Endothelial cell (in vitro differentiated cells): ENCODE measurements around the gene RNF7. TPM values are rescaled to one million over a fixed set of nuclear protein-coding genes. Genes with fewer than 3 reads are reported as not detected.
"Not testable (repeated sequence)": the region's sequence is repeated elsewhere in the genome, so short reads cannot be mapped to it uniquely, and the experiment has no call there.

Source experiments
- DNase-seq: peaks from one replicate; pipeline ENCODE4 v3.0.0; 2021; ENCODE audit warnings: low spot score
- H3K27ac Mint-ChIP-seq: one replicate; pipeline ENCODE4 v1.8.0; 2021; ENCODE audit warnings: mixed read lengths, inconsistent platforms; ENCODE audit not compliant: unreplicated experiment
- H3K27me3 Mint-ChIP-seq: one replicate; pipeline ENCODE4 v1.8.0; 2021; ENCODE audit warnings: mild to moderate bottlenecking, moderate library complexity, mixed read lengths, inconsistent platforms; ENCODE audit not compliant: unreplicated experiment
- H3K36me3 Mint-ChIP-seq: one replicate; pipeline ENCODE4 v1.8.0; 2021; ENCODE audit warnings: mild to moderate bottlenecking, low read depth, mixed read lengths, inconsistent platforms; ENCODE audit not compliant: unreplicated experiment
- H3K4me1 Mint-ChIP-seq: one replicate; pipeline ENCODE4 v1.8.0; 2021; ENCODE audit warnings: mild to moderate bottlenecking, mixed read lengths, inconsistent platforms; ENCODE audit not compliant: unreplicated experiment
- H3K4me3 Mint-ChIP-seq: one replicate; pipeline ENCODE4 v1.8.0; 2021; ENCODE audit warnings: mild to moderate bottlenecking, mixed read lengths, inconsistent platforms; ENCODE audit not compliant: unreplicated experiment
- H3K9me3 Mint-ChIP-seq: one replicate; pipeline ENCODE4 v1.8.0; 2021; ENCODE audit warnings: mixed read lengths, inconsistent platforms; ENCODE audit not compliant: unreplicated experiment
- total RNA-seq: library from RNA; stranded (reverse); fragmentation: NEBNext Ultra II Directional; extraction: Animal tissue kit (Norgen Biotek cat#: 25700); gene quantifications from one replicate; pipeline ENCODE4 v1.2.1, GENCODE V29; 2021; ENCODE audit not compliant: unreplicated experiment
- TF ChIP-seq, protein P1 (sequence below): fragments of 200-600 bp; sonication (generic); IDR thresholded peaks from one replicate; pipeline ENCODE4 v1.5.0; 2021; ENCODE audit warnings: antibody characterized with exemption; ENCODE audit not compliant: unreplicated experiment

Gene RNF7
- total RNA-seq, 1 donor from 2014 or later: 184 TPM

- Mint-ChIP-seq H3K27ac (no peak overlapping the region), H3K4me1 (no peaks in the 10 kb centered on the region), H3K9me3 (no peaks in the 10 kb centered on the region), H3K36me3 (no peaks in the 10 kb centered on the region), H3K27me3 (no peaks in the 10 kb centered on the region), H3K4me3 (no peak overlapping the region)
- DNase-seq: no peak
- TF ChIP-seq, protein P1, sequence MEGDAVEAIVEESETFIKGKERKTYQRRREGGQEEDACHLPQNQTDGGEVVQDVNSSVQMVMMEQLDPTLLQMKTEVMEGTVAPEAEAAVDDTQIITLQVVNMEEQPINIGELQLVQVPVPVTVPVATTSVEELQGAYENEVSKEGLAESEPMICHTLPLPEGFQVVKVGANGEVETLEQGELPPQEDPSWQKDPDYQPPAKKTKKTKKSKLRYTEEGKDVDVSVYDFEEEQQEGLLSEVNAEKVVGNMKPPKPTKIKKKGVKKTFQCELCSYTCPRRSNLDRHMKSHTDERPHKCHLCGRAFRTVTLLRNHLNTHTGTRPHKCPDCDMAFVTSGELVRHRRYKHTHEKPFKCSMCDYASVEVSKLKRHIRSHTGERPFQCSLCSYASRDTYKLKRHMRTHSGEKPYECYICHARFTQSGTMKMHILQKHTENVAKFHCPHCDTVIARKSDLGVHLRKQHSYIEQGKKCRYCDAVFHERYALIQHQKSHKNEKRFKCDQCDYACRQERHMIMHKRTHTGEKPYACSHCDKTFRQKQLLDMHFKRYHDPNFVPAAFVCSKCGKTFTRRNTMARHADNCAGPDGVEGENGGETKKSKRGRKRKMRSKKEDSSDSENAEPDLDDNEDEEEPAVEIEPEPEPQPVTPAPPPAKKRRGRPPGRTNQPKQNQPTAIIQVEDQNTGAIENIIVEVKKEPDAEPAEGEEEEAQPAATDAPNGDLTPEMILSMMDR: no peak
These were observed 38.2 kb upstream of the RNF7 start for GRCh38 chr3:141699897-141700296.

GRCh38 chr3:141703367-141703766, 34.7 kb upstream of the RNF7 start:
- H3K36me3 Mint-ChIP-seq, H3K4me1 Mint-ChIP-seq, H3K9me3 Mint-ChIP-seq, H3K27me3 Mint-ChIP-seq, H3K27ac Mint-ChIP-seq, DNase-seq, H3K4me3 Mint-ChIP-seq: not testable (repeated sequence)

DNA sequence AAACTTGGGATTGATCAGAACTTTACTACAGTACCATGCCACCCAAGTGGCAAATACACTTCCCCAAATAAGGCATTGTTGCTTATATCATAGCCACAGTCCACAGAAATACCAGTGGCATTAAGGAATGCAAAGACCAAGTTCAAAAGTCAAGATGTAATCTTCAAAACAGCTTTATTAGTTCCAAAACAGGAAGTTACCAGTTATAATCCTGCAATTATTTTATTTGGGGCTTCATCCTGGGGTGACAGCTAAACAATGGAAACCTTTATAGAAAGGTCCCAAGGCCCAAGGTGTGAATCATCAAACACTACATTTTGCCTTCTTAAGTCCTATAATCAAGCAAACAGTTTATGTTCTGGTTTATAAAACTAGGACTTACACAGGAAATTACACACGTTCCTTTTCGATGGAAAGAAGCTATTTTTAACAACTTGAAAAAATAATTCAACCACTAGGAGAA, 30.3 kb upstream of the RNF7 start:
- TF ChIP-seq, protein P1: no peak

GRCh38 chr3:141708367-141708766, 29.7 kb upstream of the RNF7 start:
- no peak for DNase-seq
- TF ChIP-seq, protein P1: no peak
- Mint-ChIP-seq H3K36me3 (no peaks in the 10 kb centered on the region), H3K4me1 (peaks cover 21% of the 10 kb centered on the region), H3K27me3 (peaks cover 2% of the 10 kb centered on the region), H3K4me3 (no peak overlapping the region), H3K9me3 (no peaks in the 10 kb centered on the region), H3K27ac (no peak overlapping the region)

More for the DNA sequence above, 30.3 kb upstream of the RNF7 start:
- Mint-ChIP-seq H3K9me3 (no peaks in the 10 kb centered on the region), H3K27ac (no peak overlapping the region), H3K4me1 (peaks cover 16% of the 10 kb centered on the region), H3K4me3 (no peak overlapping the region), H3K27me3 (peaks cover 2% of the 10 kb centered on the region), H3K36me3 (no peaks in the 10 kb centered on the region)
- DNase-seq: no peak

DNA sequence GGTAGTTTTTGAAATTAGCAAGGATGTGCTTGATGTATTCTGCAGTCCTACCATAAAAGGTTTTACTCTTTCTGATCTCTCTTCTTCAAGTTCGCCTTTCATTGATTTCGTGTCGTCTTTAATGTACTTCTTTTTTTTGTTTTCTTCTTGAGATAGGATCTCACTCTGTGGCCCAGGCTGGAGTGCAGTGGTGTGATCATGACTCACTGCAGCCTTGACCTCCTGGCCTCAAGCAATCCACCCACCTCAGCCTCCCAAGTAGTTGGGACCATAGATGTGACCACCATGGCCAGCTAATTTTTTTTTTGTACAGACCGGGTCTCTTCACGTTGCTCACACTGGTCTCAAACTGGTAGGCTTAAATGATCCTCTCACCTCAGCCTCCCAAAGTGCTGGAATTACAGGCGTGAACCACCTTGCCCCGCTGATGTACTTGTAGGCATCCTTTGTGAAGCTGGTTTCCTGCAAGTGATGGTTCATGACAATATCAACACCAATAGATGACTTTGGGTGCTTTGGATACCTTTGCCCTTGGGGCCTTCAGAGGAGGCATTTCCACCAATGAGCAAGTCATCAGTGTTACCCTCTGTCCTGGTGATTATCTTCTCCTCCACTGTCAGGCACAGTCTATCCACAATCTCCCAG, 28.9 kb upstream of the RNF7 start:
- Mint-ChIP-seq H3K9me3 (no peaks in the 10 kb centered on the region), H3K4me1 (peaks cover 26% of the 10 kb centered on the region), H3K27me3 (peaks cover 2% of the 10 kb centered on the region), H3K4me3 (no peak overlapping the region), H3K27ac (no peak overlapping the region), H3K36me3 (no peaks in the 10 kb centered on the region)
- TF ChIP-seq, protein P1: no peak
- DNase-seq: no peak
